Astrocyte (in vitro differentiated cells and primary cell): ENCODE measurements around the gene NOP10.

ENCODE experiments used
- CTCF ChIP-seq: IDR thresholded peaks from 2 replicates; pipeline ENCODE4 v1.5.1; 2011; ENCODE audit warnings: low read depth, mild to moderate bottlenecking, inconsistent platforms, low read length, moderate library complexity; ENCODE audit not compliant: insufficient read depth
- EZH2 ChIP-seq: IDR thresholded peaks from 2 replicates; pipeline ENCODE4 v1.6.1; 2012; ENCODE audit warnings: mild to moderate bottlenecking, low read length, inconsistent platforms; ENCODE audit not compliant: insufficient read depth

- TF ChIP-seq CTCF (no peak), EZH2 (no peak)
These were observed 14.7 kb upstream of the NOP10 start for GRCh38 chr15:34357653-34358052.
